ENCODE results near the gene TOLLIP. TPM values are rescaled to one million over a fixed set of nuclear protein-coding genes. Genes with fewer than 3 reads are reported as not detected.

Gene TOLLIP
- total RNA-seq, 4 donors from 2014 or later = 114 to 167 (median 129) TPM

DNA sequence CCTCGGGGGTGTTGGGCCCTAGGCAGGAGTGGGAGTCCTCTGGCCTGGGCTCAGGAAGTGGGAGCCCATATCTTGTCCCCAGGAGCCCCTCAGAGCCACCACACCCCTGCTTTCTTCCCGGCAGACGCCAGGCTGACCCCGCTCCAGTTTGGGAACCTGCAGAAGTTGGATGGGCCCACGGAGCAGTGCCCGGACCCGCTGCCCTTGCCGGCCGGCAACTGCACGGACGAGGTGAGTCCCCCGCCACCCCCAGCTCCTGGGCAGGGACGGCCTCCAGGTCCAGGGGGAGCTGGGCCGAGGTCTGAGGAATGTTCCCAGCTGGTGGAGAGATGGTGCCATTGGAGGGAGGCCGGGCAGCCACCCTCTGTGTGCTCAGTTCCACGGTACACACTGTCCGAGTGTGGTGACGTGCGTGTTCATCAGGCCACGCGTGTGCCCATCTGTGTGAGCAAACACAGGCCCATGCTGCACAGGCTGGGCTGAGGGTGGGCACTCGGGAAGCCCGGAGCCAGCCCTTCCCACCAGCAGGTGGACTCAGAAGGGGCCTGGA lies 81.8 kb downstream of the TOLLIP start:
- 78% methylated on average over 21 to 22 of the region's 23 CpGs for WGBS, 2 donors
- TF ChIP-seq POLR2A (IDR thresholded peaks at IDR 0.05) = no peak
- TF ChIP-seq, protein P1, sequence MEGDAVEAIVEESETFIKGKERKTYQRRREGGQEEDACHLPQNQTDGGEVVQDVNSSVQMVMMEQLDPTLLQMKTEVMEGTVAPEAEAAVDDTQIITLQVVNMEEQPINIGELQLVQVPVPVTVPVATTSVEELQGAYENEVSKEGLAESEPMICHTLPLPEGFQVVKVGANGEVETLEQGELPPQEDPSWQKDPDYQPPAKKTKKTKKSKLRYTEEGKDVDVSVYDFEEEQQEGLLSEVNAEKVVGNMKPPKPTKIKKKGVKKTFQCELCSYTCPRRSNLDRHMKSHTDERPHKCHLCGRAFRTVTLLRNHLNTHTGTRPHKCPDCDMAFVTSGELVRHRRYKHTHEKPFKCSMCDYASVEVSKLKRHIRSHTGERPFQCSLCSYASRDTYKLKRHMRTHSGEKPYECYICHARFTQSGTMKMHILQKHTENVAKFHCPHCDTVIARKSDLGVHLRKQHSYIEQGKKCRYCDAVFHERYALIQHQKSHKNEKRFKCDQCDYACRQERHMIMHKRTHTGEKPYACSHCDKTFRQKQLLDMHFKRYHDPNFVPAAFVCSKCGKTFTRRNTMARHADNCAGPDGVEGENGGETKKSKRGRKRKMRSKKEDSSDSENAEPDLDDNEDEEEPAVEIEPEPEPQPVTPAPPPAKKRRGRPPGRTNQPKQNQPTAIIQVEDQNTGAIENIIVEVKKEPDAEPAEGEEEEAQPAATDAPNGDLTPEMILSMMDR (IDR thresholded peaks at IDR 0.05) = no peak
- intact Hi-C loops (cut with DNase I; ENCODE audit: low total_unique reads) = no loop called here

DNA sequence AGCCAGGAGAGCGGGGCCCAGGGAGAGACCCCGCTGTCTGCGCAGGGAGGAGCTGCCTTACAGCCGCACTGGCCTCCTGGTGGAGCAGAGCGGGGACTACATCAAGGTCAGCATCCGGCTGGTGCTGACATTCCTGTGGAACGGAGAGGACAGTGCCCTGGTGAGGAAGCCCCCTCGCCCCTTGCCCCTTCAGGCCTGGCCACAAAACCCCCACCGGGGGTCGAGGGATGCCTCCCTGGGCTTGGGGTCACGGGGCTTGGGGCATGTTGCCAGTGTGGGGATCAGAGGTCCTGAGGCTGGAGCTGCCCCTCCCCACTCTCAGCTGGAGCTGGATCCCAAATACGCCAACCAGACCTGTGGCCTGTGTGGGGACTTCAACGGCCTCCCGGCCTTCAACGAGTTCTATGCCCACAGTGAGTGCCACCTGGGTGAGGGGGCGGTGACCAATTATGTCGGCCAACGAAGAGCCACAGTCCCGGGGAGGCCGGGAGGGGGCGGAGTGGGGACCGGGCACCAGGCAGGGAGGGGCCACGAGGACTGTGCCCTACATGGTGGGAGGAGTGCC lies 82.4 kb downstream of the TOLLIP start:
- DNase-seq (ENCODE audit: low spot score in 2 of 2) = peak in 1 of 2 donors; percentile 82
- 63 to 68% methylated on average over 19 to 23 of the region's 23 CpGs for WGBS, 2 donors
- no peak for TF ChIP-seq POLR2A (IDR thresholded peaks at IDR 0.05)
- TF ChIP-seq, protein P1 (IDR thresholded peaks at IDR 0.05) = no peak

More for the DNA sequence above, 81.8 kb downstream of the TOLLIP start:
- no peak overlapping the region for H3K4me3 ChIP-seq (ENCODE audit: low read depth, poor library complexity, severe bottlenecking)
- peak in 1 of 2 donors; percentile 45 for DNase-seq (ENCODE audit: low spot score in 2 of 2)

DNA sequence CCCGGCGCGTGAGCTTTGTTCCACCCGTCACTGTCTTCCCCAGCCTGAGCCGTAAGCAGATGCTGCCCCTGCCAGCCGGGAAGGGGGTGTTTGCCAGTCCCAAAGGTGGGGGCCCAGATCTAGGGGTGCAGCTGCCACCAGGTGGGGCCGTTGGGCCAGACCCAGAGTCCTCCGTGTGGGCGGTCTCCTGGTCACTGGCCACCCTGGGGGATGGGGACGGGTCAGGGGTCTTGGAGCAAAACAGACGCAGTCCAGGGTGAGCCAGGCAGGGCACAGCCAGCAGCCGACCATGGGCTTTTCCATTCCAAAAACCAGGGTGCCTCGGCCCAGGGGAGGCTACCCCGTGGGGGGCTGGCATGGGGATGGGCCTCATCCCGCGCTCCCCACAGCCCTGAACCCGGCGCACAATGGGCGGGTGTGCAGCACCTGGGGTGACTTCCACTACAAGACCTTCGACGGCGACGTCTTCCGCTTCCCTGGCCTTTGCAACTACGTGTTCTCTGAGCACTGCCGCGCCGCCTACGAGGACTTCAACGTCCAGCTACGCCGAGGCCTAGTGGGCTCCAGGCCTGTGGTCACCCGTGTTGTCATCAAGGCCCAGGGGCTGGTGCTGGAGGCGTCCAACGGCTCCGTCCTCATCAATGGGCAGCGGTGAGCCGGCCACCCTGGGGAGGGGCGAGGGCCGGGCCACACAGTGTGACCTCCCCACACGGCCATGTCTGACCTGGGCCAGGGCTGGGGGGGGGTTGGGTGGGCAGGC lies 83.0 kb downstream of the TOLLIP start:
- 72 to 76% methylated on average over 38 to 40 of the region's 41 CpGs for WGBS, 2 donors
- no peak overlapping the region for H3K4me3 ChIP-seq (ENCODE audit: low read depth, poor library complexity, severe bottlenecking)
- intact Hi-C loops (cut with DNase I; ENCODE audit: low total_unique reads) = no loop called here
- TF ChIP-seq, protein P1 (IDR thresholded peaks at IDR 0.05) = no peak
- TF ChIP-seq POLR2A (IDR thresholded peaks at IDR 0.05) = no peak
- peak in 1 of 2 donors; percentile 76 for DNase-seq (ENCODE audit: low spot score in 2 of 2)

More for the DNA sequence above, 82.4 kb downstream of the TOLLIP start:
- no peak overlapping the region for H3K4me3 ChIP-seq (ENCODE audit: low read depth, poor library complexity, severe bottlenecking)
- intact Hi-C loops (cut with DNase I; ENCODE audit: low total_unique reads) = no loop called here

DNA sequence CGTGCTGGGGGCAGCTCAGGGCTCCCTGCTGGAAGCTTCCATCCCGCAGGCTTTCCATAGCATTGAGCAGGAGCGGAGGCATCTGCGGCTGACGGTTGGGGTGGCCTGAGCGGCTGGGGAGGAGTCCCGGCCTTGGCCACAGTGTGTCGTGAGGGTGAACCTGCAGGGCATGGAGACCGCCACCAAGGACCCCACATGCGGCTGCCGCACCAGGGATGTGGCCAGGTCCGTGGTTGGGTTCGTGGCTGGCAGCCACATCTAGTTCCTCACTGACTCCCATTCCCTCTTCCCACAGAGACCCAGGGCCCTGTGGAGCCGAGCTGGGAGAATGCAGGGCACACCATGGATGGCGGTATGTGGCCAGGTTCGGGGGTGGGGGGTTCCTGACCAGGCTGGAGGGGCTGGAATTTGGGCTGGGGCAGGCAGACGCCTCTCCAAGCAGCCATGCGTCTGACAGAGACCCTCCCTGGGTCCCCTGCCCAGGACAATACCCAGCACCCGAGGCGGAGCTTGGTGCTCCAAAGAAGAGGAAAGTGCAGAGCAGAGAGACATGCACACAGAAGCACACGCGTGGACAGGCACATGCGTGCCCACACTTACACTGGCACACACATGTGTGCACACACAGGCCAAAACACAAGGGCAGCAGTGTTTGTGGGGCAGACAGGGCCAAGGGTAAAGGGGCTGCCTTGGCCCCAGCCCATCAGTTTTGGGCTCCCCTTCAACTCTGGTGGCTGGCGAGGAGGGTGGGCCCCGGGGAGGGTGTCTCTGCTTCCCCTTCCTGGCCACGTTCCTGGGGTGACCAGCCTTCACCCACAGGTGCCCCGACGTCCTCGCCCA lies 83.8 kb downstream of the TOLLIP start:
- intact Hi-C loops (cut with DNase I; ENCODE audit: low total_unique reads) = no loop called here

More for the DNA sequence above, 83.8 kb downstream of the TOLLIP start:
- DNase-seq (ENCODE audit: low spot score in 2 of 2) = peak in 1 of 2 donors; percentile 80
- WGBS, 2 donors = 69 to 76% methylated on average over 29 of the region's 29 CpGs
- TF ChIP-seq POLR2A (IDR thresholded peaks at IDR 0.05) = no peak
- TF ChIP-seq, protein P1 (IDR thresholded peaks at IDR 0.05) = no peak
- H3K4me3 ChIP-seq (ENCODE audit: low read depth, poor library complexity, severe bottlenecking) = no peak overlapping the region
